K562 (cell line): ENCODE results near the gene TM9SF3. TPM values are rescaled to one million over a fixed set of nuclear protein-coding genes. Genes with fewer than 3 reads are reported as not detected.

ENCODE experiments used
- CREBBP ChIP-seq: IDR thresholded peaks from one replicate; pipeline ENCODE4 v1.6.1; 2012; ENCODE audit warnings: low read depth, mild to moderate bottlenecking, control low read depth, inconsistent platforms, low read length
- ELF2 ChIP-seq: fragments of 250-450 bp; sonication (Bioruptor Pico); IDR thresholded peaks from 2 replicates; pipeline ENCODE4 v1.5.0; 2021; ENCODE audit warnings: mild to moderate bottlenecking
- GTF2A2 ChIP-seq: IDR thresholded peaks from 2 replicates; pipeline ENCODE4 v1.6.1; 2016; ENCODE audit warnings: mild to moderate bottlenecking, missing genetic modification characterization, missing compliant biosample characterization
- MAFF ChIP-seq: IDR thresholded peaks from 2 replicates; pipeline ENCODE4 v1.6.1; 2012; ENCODE audit warnings: low read length, improper control_type of control experiment
- MCM7 ChIP-seq, 2 experiments: fragments of 450-650 bp; IDR thresholded peaks; 2 replicates each; pipeline ENCODE4 v1.6.1; 2016 to 2018
- MECOM ChIP-seq: fragments of 250-450 bp; sonication (Bioruptor Pico); IDR thresholded peaks from 2 replicates; pipeline ENCODE4 v1.8.0; 2022; ENCODE audit warnings: inconsistent platforms
- MEIS2 ChIP-seq: fragments of 450-650 bp; IDR thresholded peaks from 2 replicates; pipeline ENCODE4 v1.6.1; 2014; ENCODE audit warnings: mild to moderate bottlenecking; ENCODE audit not compliant: partially characterized antibody
- NBN ChIP-seq: fragments of 450-650 bp; IDR thresholded peaks from 2 replicates; pipeline ENCODE4 v1.6.1; 2016; ENCODE audit warnings: low read depth, mild to moderate bottlenecking
- NCOA1 ChIP-seq: fragments of 450-650 bp; IDR thresholded peaks from 2 replicates; pipeline ENCODE4 v1.6.1; 2016; ENCODE audit warnings: low read depth
- NCOA2 ChIP-seq, 2 experiments: fragments of 450-650 bp; IDR thresholded peaks; 2 replicates each; pipeline ENCODE4 v1.6.1; 2018; ENCODE audit warnings: mild to moderate bottlenecking in 2 of 2, moderate library complexity in 1 of 2; ENCODE audit not compliant: partially characterized antibody in 2 of 2
- NFYB ChIP-seq: IDR thresholded peaks from 2 replicates; pipeline ENCODE4 v1.6.1; 2011; ENCODE audit warnings: mild to moderate bottlenecking, moderate library complexity; ENCODE audit not compliant: insufficient read length; ENCODE audit errors: extremely low read depth
- RBM15 ChIP-seq: fragments of 200-400 bp; formaldehyde crosslinking; IDR thresholded peaks from 2 replicates; pipeline ENCODE4 v1.6.1; 2018; ENCODE audit warnings: mild to moderate bottlenecking, low read length, moderate library complexity; ENCODE audit not compliant: insufficient read depth
- RNF2 ChIP-seq: sonication (generic); IDR thresholded peaks from 2 replicates; pipeline ENCODE4 v1.6.1; 2016
- SAP30 ChIP-seq: fragments of 200-600 bp; sonication (generic); IDR thresholded peaks from 2 replicates; pipeline ENCODE4 v1.6.1; 2012; ENCODE audit warnings: borderline replicate concordance, low read depth, mild to moderate bottlenecking, moderate library complexity, low read length, control low read depth, inconsistent platforms; ENCODE audit not compliant: insufficient read depth, poor library complexity, severe bottlenecking
- SIN3A ChIP-seq, 2 experiments: fragments of 150-350 bp in 1 of 2; IDR thresholded peaks; 2 replicates each; pipeline ENCODE4 v1.6.1; 2011 to 2016; ENCODE audit warnings: borderline replicate concordance in 2 of 2, low read depth in 2 of 2, low read length in 2 of 2, mild to moderate bottlenecking in 2 of 2, moderate library complexity in 2 of 2; ENCODE audit not compliant: control insufficient read depth in 1 of 2
- SMARCB1 ChIP-seq: IDR thresholded peaks from 2 replicates; pipeline ENCODE4 v1.6.1; 2011; ENCODE audit warnings: improper control_type of control experiment, low read depth; ENCODE audit not compliant: insufficient read length
- TAL1 ChIP-seq: fragments of 450-650 bp; IDR thresholded peaks from 2 replicates; pipeline ENCODE4 v1.6.1; 2016; ENCODE audit warnings: mild to moderate bottlenecking
- ZBTB1 ChIP-seq: sonication (generic); formaldehyde crosslinking; IDR thresholded peaks from 2 replicates; pipeline ENCODE4 v1.8.1; 2023; ENCODE audit warnings: missing genetic modification reagents, low read depth, mild to moderate bottlenecking, borderline replicate concordance
- ZBTB34 ChIP-seq: fragments of 250-450 bp; sonication (Bioruptor Pico); IDR thresholded peaks from 2 replicates; pipeline ENCODE4 v1.8.0; 2021; ENCODE audit warnings: mild to moderate bottlenecking, moderate library complexity
- ZBTB43 ChIP-seq: sonication (generic); formaldehyde crosslinking; IDR thresholded peaks from 2 replicates; pipeline ENCODE4 v1.8.0; 2023; ENCODE audit warnings: mild to moderate bottlenecking, missing genetic modification reagents
- ZBTB5 ChIP-seq: fragments of 450-650 bp; IDR thresholded peaks from 2 replicates; pipeline ENCODE4 v1.6.1; 2017; ENCODE audit warnings: antibody characterized with exemption
- ZNF511 ChIP-seq: sonication (generic); formaldehyde crosslinking; IDR thresholded peaks from 2 replicates; pipeline ENCODE4 v1.8.0; 2022; ENCODE audit warnings: mild to moderate bottlenecking, missing genetic modification reagents
- ZNF668 ChIP-seq: fragments of 250-450 bp; sonication (Bioruptor Pico); IDR thresholded peaks from 2 replicates; pipeline ENCODE4 v1.8.0; 2022; ENCODE audit warnings: mild to moderate bottlenecking, inconsistent platforms
- ZNF707 ChIP-seq: fragments of 250-450 bp; sonication (Bioruptor Pico); conservative IDR thresholded peaks from 2 replicates; pipeline ENCODE4 v1.8.0; 2022; ENCODE audit warnings: inconsistent platforms, mild to moderate bottlenecking, moderate library complexity
- ZSCAN32 ChIP-seq: fragments of 450-650 bp; formaldehyde crosslinking; IDR thresholded peaks from 2 replicates; pipeline ENCODE4 v1.4.0; 2020; ENCODE audit warnings: mild to moderate bottlenecking, moderate library complexity
- polyA plus RNA-seq, 8 experiments: library from polyadenylated mRNA; depleted of rRNA in 4 of 8; stranded (reverse) in 5 of 8; unstranded in 3 of 8; fragments of >200 nt; fragmentation: Nextera tagmentation in 2 of 8; fragmentation: Illumina TruSeq in 1 of 8; extraction: Ambion mirVana in 2 of 8; extraction: Trizol in 1 of 8; gene quantifications; 2 replicates each; pipeline versions ENCODE4 v1.2.1 to v1.2.3, GENCODE V29; 2011 to 2014; ENCODE audit warnings: inconsistent platforms in 1 of 8, missing spikeins in 1 of 8
- total RNA-seq, 7 experiments: library from RNA; depleted of rRNA in 6 of 7; stranded (reverse); fragments of >200 nt in 6 of 7; fragmentation: Illumina TruSeq in 2 of 7; extraction: Trizol in 2 of 7; gene quantifications; 2 replicates each; pipeline versions ENCODE4 v1.2.1 to v1.2.3, GENCODE V29; 2011 to 2021; ENCODE audit warnings: low replicate concordance in 1 of 7

The TM9SF3 gene
- total and polyA plus RNA-seq, 9 of the 15 experiments (the other 6 are each of a cell fraction or from before 2014, with no cell fraction given) = 16.1 to 63.1 (median 34.9) TPM

GRCh38 chr10:96619120-96619519 lies 32.3 kb upstream of the TM9SF3 start (continued):
- TF ChIP-seq ZSCAN32 (CRISPR knock-in tag) (no peak), ZNF511 (CRISPR knock-in tag) (no peak), NFYB (no peak), ZNF707 (CRISPR knock-in tag) (no peak), MCM7 (IDR thresholded peaks at IDR 0.05) (no peak), MECOM (CRISPR knock-in tag) (peak; percentile 93), ZBTB1 (CRISPR knock-in tag) (no peak), SMARCB1 (no peak), NCOA1 (peak; percentile 87), TAL1 (peak; percentile 98), ELF2 (CRISPR knock-in tag) (no peak), SIN3A (IDR thresholded peaks at IDR 0.05; ENCODE audit: borderline replicate concordance in 2 of 2, control insufficient read depth in 1 of 2, low read depth in 2 of 2, low read length in 2 of 2) (no peak), CREBBP (no peak), ZNF668 (no peak), NCOA2 (IDR thresholded peaks at IDR 0.05; ENCODE audit: partially characterized antibody in 2 of 2) (peak; percentile 47 to 83), RNF2 (peak; percentile 86), GTF2A2 (tag) (no peak), MAFF (no peak), ZBTB43 (CRISPR knock-in tag) (no peak), RBM15 (no peak), ZBTB5 (no peak), ZBTB34 (CRISPR knock-in tag) (no peak), NBN (peak; percentile 90; the same call in 1 of the 2 replicates), SAP30 (no peak), MEIS2 (peak; percentile 90)
